Measurements from ENCODE around the gene ZBTB22.
A peak's percentile ranks its signal among the peaks of the same experiment; 100 is the strongest.
"Not testable (repeated sequence)": the region's sequence is repeated elsewhere in the genome, so short reads cannot be mapped to it uniquely, and the experiment has no call there.

The ZBTB22 gene

GRCh38 chr6:33317669-33318425, at the start of gene ZBTB22:
Gene ZBTB22, minus strand, starts transcription at chr6:33317744. Its CDS starts 828 bp downstream, at chr6:33316916.
- Histone ChIP-seq H3K27ac (peak within 1 kb of the TSS in 20 of 21 experiments; percentile 56 to 90 (median 84)), H3K4me3 (peak within 1 kb of the TSS; percentile 35 to 56 (median 49))

GRCh38 chr6:33367009-33367714, 49.6 kb upstream of the ZBTB22 start:
- no peak overlapping the region for H3K4me3 ChIP-seq
- H3K27ac ChIP-seq, result no peak overlapping the region

DNA sequence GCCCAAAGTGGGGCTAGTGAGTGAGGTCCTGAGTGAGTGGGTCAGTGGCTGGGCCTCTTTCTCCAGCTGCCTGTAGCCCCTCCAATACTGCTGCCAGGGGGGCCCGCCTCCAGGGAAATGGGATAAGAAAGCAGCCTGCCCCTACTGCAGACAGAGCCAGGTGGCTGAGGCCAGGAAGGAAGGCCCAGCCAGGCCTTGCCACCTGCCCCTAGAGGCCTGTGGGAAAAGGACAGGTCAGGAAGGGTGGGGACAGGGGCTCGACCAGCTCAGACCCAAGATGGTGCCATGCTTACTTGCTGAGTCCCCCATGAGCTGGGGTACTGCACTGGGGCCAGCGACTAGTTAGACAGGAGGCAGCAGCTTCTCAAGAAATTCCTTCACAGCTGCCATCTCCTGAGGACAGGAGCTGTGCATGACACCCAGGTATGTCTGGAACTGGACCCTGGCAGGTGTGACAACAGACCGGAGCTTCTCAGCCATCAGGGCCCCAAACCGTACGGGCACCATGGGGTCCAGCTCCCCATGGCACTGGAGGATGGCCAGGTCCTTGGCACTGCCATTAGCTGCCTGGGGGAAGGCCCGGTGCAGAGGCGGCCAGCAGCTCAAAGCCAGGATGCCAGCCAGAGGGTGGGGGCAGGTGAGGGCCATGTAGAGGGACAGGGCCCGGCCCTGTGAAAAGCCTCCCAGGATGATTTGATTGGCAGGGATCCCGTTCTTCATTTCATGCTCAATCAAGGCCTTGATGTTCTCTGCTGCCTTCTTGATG, 47.8 kb upstream of the ZBTB22 start:
- H3K4me3 ChIP-seq, H3K27ac ChIP-seq: not testable (repeated sequence)

DNA sequence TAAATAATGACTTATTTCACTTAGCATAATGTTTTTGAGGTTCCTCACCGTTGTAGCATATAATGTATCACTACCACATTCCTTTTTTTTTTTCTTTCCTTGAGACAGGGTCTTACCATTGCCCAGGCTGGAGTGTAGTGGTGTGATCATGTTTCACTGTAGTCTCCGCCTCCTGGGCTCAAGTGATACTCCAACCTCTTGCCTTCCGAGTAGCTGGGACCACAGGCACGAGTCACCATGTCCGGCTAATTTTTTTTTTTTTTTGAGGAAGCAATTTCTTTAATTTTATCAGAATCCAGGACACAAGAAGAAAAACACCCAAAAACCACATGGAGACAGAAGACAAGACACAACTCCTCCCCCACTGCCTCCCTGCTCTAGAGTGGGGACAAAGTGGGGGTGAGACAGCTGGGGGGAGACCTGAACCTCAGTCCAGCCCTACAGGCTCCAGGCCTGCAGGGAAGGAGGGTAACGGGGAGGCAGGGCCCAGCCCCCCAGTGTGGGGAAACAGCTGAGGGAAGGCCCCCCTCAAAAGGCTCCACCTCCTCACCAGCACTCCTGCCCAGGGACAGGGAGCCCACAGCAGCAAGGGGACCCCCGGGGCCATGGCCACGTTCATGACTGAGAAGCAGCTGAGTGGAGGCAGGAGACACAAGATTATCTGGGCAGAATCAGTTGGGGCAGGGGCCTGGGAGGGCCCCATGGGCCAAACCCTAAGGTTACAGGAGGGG, 47.1 kb upstream of the ZBTB22 start:
- not testable (repeated sequence) for H3K4me3 ChIP-seq, H3K27ac ChIP-seq

GRCh38 chr6:33363486-33363885, 45.9 kb upstream of the ZBTB22 start:
- H3K4me3 ChIP-seq, H3K27ac ChIP-seq: not testable (repeated sequence)

DNA sequence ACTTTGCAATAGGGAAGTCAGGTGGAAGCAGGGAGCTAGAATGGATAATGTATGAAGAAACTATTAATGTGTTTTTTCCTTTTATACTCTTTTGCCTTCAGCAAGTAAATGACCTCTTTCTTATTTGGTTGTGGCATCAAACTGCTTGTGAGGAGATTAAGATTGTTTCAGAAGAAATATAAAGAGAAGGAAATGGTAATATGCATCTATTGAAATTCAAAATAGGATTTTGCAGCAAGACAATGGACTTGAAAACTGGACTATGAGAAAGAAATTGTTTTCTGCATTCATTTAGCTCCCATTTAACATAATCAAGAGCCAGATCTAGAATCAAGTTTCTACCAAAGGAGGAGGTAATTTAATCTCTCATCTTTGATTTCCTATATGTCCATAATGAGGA, 41.8 kb upstream of the ZBTB22 start:
- H3K4me3 ChIP-seq, result no peak overlapping the region
- H3K27ac ChIP-seq, result no peak overlapping the region

- not testable (repeated sequence) for H3K27ac ChIP-seq, H3K4me3 ChIP-seq
Measured at GRCh38 chr6:33357160-33357871, 39.8 kb upstream of the ZBTB22 start.

DNA sequence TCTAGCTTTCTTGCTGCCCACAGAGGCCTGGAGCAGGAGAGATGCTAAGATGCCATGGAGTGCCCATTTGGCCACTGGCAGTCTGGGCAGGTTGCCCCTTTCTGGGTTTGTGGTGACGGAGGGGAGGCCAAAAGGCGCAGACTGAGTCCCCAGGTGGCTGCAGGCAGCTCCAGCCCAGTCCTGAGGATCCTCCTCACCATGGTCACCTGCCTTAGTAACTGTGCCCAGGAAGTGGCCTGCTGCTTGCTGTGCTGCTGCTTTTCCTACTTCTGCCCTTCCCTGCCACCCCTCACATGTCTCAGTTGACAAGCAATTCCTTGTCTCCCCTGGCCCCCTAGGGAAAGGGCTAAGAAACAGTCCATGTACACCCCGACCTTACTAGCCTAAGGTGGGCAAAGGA, 38.8 kb upstream of the ZBTB22 start:
- H3K4me3 ChIP-seq, result no peak overlapping the region

DNA sequence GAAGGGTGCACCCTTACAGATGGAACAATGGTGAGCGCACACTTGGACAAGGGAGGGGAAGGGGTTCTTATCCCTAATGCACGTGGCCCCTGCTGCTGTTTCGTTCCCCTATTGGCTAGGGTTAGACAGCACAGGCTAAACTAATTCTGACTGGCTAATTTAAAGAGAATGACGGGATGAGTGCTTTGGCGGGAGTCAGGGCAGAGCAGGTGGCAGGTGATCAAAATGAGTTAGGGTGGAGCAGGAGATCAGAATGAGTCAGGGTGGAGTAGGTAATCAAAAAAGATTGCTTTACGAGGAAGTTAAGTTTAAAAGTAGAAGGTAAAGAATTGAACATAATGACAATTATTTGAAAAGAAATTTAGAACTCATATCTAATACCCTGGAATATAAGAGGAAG, 38.3 kb upstream of the ZBTB22 start:
- H3K27ac ChIP-seq, H3K4me3 ChIP-seq: not testable (repeated sequence)

More for the DNA sequence above, 38.8 kb upstream of the ZBTB22 start:
- H3K27ac ChIP-seq, result no peak overlapping the region

GRCh38 chr6:33347816-33348215, 30.3 kb upstream of the ZBTB22 start:
- no peak overlapping the region for H3K4me3 ChIP-seq
- H3K27ac ChIP-seq, result no peak overlapping the region

DNA sequence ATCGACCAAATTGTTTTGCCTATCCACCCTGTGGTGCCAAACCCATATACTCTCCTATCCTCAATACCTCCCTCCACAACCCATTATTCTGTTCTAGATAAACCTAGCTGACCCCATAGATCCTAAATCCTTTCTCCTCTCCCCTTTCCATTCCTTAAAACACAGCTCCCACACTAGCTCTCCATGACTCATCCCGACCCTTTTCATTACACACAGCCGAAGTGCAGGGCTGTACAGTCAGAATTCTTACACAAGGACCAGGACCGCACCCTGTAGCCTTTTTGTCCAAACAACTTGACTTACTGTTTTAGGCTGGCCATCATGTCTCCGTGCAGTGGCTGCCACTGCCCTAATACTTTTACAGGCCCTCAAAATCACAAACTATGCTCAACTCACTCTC, 29.4 kb upstream of the ZBTB22 start:
- H3K4me3 ChIP-seq, H3K27ac ChIP-seq: not testable (repeated sequence)

- H3K27ac ChIP-seq, result peak overlapping the region in 12 of 21 experiments; percentile 17 to 94 (median 68)
- no peak overlapping the region for H3K4me3 ChIP-seq
Measured at GRCh38 chr6:33344701-33345697, 27.5 kb upstream of the ZBTB22 start.

- H3K27ac ChIP-seq, result peak overlapping the region in 12 of 21 experiments; percentile 17 to 94 (median 72)
- no peak overlapping the region for H3K4me3 ChIP-seq
Measured at GRCh38 chr6:33343953-33344611, 26.5 kb upstream of the ZBTB22 start.

- peak overlapping the region in 9 of 21 experiments; percentile 4 to 94 (median 71) for H3K27ac ChIP-seq
Measured at GRCh38 chr6:33343606-33343952, 26.0 kb upstream of the ZBTB22 start.

DNA sequence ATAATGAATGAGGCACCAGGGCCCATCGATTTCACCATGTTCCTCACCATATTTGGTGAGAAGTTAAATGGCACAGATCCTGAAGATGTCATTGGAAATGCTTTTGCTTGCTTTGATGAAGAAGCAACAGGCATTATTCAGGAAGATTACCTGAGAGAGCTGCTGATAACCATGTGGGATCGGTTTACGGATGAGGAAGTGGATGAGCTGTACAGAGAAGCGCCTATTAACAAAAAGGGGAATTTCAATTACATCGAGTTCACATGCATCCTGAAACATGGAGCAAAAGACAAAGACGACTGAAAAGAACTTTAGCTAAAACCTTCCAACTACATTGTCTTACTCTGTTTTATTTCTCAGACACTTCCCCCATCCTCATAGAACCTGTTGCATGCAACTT, 21.6 kb upstream of the ZBTB22 start:
- H3K27ac ChIP-seq, result no peak overlapping the region
- H3K4me3 ChIP-seq, result no peak overlapping the region

More at GRCh38 chr6:33343606-33343952, 26.0 kb upstream of the ZBTB22 start:
- not testable (repeated sequence) for H3K4me3 ChIP-seq

GRCh38 chr6:33336495-33336894, 19.0 kb upstream of the ZBTB22 start:
- Histone ChIP-seq H3K4me3 (no peak overlapping the region), H3K27ac (peak overlapping the region in 1 of 21 experiments; percentile 61)

DNA sequence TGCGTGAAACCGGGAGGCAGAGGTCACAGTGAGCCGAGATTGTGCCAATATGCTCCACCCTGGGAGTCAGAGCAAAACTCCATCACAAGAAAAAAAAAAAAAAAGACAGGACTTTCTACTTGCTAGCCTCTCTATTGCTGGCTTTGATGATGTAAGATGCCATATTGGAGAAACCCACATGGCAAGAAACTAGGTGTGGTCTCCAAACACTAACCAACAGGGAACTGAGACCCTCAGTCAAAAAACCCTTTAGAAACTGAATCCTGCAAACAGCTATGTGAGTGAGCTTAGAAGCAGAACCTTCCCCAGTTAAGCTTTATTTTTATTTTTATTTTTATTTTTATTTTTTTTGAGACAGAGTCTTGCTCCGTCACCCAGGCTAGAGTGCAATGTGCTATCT, 18.4 kb upstream of the ZBTB22 start:
- H3K27ac ChIP-seq, result no peak overlapping the region
- H3K4me3 ChIP-seq, result no peak overlapping the region

Data from skin epidermis (tissue), 12 donors.